Measurements from ENCODE around the gene ANKZF1.

ANKZF1 gene

DNA sequence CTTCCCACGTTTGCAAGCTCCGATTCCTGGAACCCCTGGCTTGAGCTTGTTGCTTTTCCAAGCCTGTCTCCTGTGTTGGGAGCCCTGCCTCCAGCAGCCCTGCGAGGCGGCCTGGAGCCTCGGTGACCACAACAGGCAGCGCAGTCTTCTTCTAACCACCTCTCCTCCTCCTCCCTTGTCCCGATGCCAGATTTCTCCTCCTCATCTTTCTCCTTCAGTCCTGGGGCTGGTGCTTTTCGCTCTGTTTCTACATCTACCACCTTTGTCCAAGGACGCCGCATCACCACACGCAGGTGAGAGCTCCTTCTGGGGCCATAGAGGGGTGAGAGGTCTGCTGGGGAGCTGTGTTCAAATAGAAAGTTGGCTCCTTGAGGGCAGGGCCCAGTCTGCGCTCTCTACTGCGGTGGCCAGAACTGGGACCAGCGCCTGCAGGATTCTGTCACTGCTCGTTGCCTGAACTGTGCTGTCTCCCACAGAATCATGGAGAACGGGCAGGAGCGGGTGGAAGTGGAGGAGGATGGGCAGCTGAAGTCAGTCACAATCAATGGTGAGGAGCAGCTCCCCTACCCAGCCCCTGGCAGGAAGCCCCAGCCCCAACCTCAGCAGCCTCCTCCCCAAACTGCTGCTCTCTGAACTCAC is 53.5 kb downstream of the ANKZF1 start:
- DNase-seq = no peak

- no peak for DNase-seq
Measured at GRCh38 chr2:219284501-219285372, 55.1 kb downstream of the ANKZF1 start.

GRCh38 chr2:219285373-219285735 is 55.7 kb downstream of the ANKZF1 start:
- DNase-seq = no peak

DNA sequence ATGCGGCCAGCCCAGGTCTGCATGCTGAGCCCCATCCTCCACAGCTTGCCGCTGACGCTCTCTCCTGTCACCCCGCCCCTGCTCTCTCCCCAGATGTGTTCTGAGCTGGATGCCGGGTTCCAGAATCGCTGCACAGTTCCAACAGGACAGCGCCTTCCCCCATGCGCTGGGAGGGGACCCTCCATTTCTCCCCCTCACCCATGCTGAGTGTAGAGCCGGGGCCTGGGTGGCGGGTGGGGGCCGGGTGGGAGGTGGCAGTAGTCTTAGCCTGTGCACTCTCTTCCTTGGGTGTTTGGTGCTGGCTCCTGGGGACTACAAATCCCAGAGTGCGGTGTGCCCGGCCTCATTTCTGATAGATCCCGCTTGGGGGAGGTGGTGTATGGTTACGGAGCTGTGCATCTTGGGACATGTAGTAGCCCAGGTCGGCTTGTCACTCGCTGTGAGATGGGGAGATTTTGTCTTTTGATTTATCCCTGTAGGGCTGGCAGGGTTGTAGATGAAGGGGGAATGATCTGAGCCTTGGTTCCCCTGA is 56.4 kb downstream of the ANKZF1 start:
- no peak for DNase-seq
